Measurements from ENCODE around the gene CHRM1.
"Not testable (repeated sequence)": the region's sequence is repeated elsewhere in the genome, so short reads cannot be mapped to it uniquely, and the experiment has no call there.

The CHRM1 gene, protein sequence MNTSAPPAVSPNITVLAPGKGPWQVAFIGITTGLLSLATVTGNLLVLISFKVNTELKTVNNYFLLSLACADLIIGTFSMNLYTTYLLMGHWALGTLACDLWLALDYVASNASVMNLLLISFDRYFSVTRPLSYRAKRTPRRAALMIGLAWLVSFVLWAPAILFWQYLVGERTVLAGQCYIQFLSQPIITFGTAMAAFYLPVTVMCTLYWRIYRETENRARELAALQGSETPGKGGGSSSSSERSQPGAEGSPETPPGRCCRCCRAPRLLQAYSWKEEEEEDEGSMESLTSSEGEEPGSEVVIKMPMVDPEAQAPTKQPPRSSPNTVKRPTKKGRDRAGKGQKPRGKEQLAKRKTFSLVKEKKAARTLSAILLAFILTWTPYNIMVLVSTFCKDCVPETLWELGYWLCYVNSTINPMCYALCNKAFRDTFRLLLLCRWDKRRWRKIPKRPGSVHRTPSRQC

DNA sequence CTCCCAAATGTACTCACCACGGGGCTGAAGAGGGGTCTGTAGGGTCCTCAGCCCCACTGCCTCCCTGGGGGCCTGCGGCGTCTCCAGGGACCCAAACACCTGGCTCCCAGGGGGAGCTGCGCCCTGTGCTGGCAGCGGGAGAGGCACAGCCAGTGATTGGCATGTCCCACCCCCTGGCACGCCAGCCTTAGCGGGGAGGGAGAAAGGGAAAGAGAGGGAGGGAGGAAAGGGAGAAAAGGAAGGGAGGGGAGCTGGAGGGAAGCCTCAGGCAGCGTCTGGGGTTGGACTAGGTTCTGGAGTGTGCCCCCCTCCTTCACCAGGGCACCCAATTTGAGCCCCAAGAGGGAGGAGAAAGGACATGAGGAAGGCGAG is at the start of gene CHRM1:
TSS of gene CHRM1 (minus strand) at position 163 of the 372 bp plus-strand sequence. CDS start 10,263 bp downstream, outside the sequence.
- peak; percentile 25 for DNase-seq

DNA sequence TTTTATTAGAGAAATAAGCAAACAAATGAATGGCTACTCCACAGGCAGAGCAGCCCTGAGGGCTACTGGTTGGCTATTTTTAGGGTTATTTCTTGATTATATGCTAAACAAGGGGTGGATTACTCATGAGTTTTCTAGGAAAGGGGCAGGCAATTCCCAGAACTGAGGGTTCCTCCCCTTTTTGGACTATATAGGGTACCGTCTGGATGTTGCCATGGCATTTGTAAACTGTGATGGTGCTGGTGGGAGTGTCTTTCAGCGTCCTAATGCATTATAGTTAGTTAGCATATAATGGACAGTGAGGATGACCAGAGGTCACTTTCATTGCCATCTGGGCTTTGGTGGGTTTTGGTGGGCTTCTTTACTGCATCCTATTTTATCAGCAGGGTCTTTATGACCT is 44.4 kb upstream of the CHRM1 start:
- no peak for DNase-seq

DNA sequence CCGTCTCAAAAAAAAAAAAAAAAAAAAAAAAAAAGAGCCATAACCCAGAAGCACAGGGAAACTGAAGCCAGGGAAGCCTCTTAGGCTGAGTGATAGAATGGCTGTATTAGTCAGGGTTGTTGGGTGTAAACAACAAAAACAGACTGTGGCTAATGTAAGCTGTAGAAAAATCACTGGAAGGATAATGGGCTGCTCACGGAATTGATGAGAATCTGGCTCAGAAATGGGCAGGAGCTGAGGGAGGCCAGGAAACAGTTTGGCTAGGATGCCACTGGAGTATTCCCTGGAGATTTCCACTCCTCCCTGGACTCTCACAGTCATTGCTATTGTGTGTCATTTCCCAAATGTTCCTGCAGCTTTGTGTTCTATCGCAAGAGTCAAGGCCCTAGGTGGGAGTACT is 41.2 kb upstream of the CHRM1 start:
- no peak for DNase-seq

GRCh38 chr11:62961017-62961570 is 39.9 kb upstream of the CHRM1 start:
- no peak for DNase-seq

DNA sequence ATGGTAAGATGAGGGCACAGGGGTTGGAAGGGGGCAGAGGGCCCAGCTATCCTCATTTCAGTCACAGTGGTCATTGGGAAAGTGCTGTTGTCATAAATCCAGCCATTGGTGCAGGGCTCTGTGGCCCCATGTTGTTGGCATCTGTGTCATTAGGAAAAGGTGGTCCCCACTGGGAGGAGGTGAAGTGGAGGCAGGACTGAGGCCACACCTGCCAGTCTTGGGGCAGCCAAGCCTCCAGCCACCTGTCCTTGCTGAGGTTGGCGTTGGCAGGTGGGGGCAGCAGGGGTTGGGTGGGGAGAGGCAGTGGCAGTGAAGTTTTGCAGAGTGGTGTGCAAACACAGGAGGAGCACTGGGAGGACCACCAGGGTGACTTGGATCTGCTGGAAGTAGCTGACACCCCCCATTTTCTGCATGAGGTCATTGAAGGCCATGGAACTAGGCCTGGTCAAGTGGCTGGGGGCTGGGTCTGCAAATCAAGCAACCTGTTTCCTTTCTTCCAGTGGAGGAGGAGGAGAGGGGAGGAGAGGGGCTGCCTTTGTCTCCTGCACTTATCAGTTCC is 38.3 kb upstream of the CHRM1 start:
- no peak for DNase-seq

DNA sequence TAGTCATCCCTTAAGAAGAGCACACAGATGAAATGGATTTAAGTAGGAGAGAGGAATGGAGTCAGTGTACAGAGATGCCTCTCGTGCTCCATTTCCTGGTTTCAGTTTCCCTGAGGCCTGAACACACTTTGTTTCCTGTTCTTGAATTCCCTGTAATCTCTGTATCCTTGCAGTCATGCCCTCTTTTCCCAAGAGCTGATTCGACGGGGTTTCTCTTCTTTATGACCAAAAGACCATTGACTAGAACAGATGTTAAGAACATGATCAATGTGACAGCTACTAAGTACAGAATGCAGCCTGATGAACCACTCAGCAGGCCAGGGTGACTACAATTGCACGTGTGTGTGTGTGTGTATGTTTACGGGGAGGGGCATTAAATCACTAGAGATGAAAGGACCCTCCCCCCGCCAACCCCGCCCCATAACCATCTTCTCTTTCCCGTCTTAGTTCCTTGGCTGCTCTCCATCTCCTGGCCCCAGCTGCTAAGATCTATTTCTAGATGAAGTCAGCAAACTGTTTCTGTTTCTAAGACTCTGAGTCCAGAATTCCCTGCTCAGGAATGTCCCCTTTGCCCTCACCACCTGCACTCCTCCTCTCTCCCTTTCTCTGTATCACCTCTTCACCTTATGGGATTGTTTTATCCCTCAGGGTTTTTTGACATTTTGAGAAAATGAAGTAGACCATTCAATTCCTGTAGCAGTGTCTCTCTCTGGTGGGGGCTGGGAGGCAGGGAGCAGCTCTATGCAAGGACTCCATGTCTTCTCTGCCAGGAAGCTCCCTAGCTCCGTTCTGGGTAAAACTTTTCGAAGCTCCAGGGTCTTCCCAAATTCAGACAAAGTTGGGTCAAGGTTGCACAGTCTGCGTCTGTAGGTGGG is 37.6 kb upstream of the CHRM1 start:
- DNase-seq, result peak; percentile 55

GRCh38 chr11:62957147-62957546 is 36.0 kb upstream of the CHRM1 start:
- no peak for DNase-seq

- peak; percentile 23 for DNase-seq
Measured at GRCh38 chr11:62954478-62954877, 33.3 kb upstream of the CHRM1 start.

DNA sequence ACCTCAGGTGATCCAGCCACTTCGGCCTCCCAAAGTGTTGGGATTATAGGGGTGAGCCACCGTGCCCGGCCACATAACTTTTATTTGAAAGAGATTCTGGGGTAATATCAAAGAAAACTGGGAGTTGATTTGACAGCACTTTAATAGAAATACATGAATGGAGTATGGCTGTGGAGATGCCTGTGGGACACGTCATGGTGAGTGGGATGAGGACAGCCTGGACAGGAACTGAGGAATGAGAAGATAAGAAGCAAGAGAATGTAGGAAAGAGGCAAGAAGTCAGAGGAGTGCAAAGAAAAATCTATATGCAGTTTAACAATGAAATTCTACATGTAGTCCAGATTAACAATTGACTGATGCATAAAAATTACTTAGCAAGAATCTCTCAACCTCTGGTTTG is 32.6 kb upstream of the CHRM1 start:
- DNase-seq, result peak; percentile 71

- DNase-seq, result no peak
Measured at GRCh38 chr11:62948765-62949320, 27.7 kb upstream of the CHRM1 start.

- DNase-seq, result not testable (repeated sequence)
Measured at GRCh38 chr11:62945538-62945937, 24.4 kb upstream of the CHRM1 start.

- not testable (repeated sequence) for DNase-seq
Measured at GRCh38 chr11:62937528-62937927, 16.4 kb upstream of the CHRM1 start.

GRCh38 chr11:62934496-62934785 is 13.3 kb upstream of the CHRM1 start:
- DNase-seq, result no peak

GRCh38 chr11:62933750-62934495 is 12.8 kb upstream of the CHRM1 start:
- DNase-seq, result no peak

- DNase-seq, result no peak
Measured at GRCh38 chr11:62933285-62933684, 12.1 kb upstream of the CHRM1 start.

- DNase-seq, result no peak
Measured at GRCh38 chr11:62931499-62932278, 10.5 kb upstream of the CHRM1 start.

DNA sequence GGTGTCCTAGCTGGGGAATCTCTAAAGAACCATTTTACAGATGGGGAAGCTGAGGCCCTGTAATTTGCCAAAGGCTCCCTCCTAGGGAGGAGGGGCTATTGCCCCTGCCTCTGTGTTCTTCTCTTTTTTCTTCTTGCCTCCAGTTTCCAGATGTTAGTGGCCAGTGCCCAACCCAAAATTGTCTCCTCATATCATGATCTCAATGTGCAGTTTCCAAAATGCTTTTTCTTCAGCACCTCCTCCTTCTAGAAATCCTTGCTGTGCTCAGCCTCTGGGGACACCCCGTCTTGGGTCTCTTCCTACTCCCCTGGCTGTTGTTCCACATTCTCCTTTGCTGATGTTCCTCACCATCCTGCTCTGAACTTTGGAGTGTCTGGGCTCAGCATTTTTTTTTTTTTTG is 9.5 kb upstream of the CHRM1 start:
- no peak for DNase-seq

DNA sequence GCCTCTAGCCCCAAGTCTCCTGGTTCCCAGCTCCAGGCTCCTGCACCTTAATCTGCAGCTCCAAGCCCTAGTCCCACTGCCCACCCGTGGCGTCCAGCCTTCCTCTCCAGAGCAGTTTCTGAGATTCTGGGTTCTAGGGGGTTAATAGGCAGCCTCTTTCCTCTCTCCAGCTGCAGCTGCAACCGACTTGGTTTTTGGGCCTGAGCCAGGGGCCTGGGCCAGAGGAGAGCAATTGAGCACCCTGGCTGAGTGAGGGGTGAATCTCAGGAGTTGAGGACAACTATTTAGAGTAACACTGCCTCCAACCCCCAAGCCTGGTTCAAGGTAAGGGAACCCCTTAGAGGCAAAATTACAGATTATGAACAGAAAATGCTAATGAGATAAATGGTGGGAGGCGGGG is 9.0 kb upstream of the CHRM1 start:
- no peak for DNase-seq

- DNase-seq, result no peak
Measured at GRCh38 chr11:62928011-62928410, 6.8 kb upstream of the CHRM1 start.

- DNase-seq, result no peak
Measured at GRCh38 chr11:62926680-62927455, 5.7 kb upstream of the CHRM1 start.

Measured in NCI-H226 (cell line).